Dermis microvascular lymphatic vessel endothelial cell (primary cell): ENCODE results near the gene TBX15. TPM values are rescaled to one million over a fixed set of nuclear protein-coding genes. Genes with fewer than 3 reads are reported as not detected.

Experiments used
- DNase-seq, 2 donors: peaks; one replicate each; pipeline versions ENCODE4 v3.0.0 to v3.0.0-alpha.2; 2010; ENCODE audit warnings: low read depth in 2 of 2
- total RNA-seq: library from RNA; depleted of rRNA; stranded (reverse); fragments of >200 nt; gene quantifications from 2 replicates; pipeline ENCODE4 v1.2.1, GENCODE V29; 2014

The TBX15 gene
- total RNA-seq, 1 donor from 2014 or later, result 0.51 TPM

DNA sequence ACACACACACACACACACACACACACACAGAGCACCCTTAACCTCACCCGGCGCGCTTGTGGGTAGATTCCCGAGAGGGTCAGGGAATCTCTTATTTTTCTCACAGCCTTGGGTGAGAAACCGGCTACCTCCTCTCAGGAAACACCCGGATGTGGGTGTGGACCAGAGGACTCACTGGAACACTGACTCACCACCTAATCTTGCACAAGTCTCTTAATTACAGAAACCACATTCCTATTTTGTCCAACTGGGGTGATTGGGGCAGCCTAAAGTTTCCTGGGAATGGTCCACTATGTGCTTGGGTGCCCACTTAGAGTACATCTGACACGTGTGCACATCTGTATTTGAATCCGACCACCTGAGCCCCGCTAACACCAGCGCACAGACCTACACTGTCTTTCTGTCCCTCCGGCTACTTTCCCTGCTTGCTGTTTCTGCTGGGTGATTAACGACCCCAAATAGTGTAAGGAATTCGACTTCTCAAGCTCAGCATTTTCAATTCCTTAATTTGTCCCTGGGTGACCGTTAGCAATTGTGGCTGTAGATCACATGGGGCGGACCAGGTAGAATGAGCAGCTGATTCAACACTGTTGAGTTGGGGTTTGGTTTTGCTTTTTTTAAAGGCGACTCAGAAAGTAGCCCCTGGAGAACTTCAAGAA, 14.0 kb upstream of the TBX15 start:
- DNase-seq, result peak in 1 of 2 donors; percentile 23

DNA sequence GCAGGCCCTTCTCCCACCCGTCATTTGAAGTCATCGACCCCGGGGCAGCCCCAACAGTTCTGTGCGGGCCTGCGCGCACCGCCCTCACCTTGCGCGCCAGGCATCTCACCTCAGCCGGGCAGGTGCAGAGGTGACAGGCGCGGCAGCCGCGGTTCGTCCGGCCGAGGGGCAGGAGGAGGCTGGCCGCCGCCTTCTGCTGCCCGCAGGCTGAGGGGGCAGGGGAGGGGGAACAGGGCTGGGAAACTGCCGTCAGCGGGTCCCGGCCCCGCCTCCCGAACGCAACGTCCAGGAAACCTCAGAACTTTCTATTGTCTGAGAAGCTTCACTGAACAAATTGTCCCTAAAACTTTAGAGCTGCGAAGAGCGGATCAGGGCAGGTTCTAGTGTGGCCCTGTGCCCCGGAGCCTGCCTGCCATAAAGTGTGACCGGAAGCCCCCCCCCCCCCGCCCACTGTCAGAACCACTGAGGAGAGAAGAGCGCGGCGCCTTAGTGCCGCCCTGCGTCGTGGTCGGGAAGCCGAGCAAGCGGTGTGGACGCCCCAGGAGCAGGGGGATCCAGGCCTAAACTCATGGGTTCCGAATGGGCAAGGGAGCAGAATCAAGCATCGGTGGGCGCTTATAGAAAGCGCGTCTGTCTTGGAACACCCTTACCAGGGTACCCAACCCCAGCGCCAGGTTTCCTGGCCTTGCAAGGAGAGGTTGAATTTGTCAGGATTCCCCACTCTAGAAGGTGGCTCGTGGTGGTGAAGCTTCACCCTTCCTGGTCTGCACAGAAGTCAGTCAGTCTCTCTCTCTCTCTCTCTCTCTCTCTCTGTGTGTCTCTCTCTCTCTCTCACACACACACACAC, 13.3 kb upstream of the TBX15 start:
- DNase-seq, result no peak

DNA sequence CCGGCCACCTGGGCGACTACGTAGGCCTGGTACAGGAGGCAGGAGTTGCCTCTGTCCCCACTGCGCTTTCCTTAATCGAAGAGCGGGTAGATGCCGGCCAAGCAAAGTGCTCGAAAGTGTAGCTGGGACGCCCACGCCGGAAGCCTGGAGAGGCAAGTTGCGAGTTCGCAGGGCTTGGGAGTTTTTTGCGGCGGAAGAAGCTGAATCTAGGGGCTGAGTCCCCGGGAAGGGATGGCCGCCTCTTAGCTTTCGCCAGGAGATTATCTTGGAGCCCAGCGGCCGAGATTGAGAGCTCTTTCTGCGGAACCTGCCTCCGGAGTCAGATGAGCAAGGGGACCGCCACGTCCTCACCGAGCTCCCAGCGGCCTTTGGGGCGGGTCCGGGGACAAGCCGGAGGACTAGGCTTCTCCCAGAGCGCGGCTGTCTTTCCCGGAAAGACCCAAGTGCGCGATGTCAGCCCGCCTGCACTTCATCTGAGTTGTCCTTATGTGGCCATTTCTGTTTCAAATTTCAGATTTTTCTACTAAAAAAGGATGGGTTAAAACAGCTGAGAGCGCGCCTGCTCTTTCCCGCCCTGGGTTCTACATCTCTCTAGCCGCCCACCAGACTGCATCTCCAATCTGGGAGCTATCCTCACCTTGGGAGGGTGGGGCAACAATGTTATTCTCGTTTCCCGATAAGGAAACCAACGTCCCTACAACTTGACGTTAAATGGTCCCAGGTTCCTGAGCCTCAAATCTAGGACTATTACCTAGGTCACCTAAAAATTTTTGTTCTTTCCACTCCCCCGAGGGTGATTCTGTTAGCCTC, 12.4 kb upstream of the TBX15 start:
- no peak for DNase-seq

DNA sequence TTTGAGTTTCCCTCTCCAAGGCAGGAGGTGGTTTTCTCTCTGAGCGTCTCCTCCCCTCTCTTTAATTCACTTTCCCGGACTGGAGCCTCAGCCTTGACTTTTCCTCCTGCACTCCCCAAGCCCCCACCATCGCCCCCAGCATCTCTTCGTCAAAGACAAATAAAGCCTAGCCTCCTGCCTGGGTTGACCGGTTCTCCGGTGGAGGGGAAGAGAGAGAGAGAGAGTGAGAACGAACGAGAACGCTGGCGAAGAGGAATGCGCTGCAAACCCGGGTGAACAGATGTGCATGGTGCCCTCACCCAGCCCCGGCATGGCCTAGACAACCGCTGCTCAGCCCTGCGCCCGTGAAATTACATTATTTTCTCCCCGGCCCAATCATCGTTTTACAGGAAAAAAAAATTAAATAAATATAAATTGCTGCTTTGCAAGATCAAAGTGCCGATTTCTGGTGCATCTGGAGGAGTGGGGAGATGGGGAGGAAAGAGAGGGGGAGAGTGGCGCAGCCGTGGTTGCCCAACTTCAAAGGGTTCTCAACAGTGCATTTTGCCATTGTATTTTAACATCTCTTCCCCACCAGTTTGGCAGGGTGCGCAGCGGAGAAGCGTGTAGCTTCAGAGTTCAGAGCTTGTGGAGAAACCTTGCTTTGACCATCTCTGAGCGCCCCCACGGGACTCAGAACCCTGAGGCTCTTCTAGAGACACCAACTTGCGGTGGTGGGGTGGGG, 11.4 kb upstream of the TBX15 start:
- no peak for DNase-seq

DNA sequence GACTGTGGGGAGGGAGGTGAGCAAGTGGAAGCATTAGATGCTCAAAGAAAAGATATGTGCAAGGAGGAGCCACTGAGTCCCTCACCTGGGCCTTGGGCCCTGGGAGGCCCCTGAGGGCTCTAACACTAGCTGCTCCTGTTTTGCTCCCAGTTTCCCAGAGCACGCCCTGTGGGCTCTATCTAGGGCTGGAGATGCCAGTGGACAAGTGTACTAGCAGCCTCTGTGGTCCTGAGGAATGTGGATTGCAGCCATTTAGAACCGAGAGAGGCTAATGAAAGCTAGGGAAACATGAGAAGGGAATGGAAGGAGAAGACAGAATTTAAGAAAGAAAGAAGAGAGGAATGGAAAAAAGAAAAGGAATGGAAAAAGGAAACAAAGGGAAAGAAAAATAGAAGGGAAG, 10.0 kb upstream of the TBX15 start:
- DNase-seq, result no peak

DNA sequence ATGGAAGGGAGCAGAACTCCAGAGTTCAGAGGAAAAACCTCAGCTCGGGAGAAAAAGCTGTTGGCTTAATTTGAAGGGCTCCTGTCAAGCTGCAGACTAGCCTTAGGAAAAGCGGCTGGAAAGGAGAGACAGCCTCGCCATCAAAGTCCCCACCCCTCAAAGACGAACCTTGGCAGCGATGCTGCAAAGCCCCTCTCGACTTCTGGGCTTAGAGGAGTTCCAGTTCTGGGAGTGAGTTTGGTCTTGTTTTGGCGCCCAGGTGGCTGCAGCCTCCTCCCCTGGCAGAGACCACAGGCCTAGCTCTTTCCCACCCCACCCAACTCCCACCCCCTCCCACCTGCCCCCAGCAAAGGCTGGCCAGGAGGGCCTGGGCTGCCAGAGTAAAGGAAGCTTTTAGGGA, 9.1 kb upstream of the TBX15 start:
- DNase-seq, result no peak

DNA sequence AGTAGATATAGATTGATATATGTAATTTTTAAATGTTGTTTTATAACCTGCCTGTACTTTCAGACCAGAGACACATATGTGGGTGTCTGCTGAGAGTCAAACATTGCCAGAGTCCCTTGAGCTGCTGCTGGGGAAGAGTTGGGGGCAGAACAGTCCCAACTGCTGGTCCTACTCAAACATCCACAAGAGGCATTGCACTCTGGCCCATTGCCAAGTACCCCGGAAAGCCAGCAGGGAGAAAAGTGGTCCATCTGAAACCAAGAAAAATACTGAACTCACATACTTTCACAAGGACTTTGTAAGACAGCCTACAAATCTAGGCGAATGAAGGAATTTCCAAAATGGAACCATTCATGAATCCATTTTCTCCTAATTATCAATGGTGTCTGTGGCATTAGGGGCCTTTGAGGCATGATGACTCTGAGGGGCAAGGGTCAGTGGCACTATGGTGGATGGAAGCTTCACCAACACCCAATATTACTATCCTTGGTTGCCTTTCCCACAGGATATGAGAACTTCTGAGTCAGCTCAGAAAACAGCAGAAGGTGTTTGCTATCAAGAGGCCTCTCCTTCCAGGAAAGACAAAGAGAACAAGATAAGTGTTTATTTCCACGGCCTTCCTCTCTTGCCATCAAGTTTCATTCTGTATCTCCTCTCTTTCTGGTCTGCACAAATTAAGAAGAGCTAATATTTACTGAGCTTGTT, 7.3 kb upstream of the TBX15 start:
- no peak for DNase-seq

DNA sequence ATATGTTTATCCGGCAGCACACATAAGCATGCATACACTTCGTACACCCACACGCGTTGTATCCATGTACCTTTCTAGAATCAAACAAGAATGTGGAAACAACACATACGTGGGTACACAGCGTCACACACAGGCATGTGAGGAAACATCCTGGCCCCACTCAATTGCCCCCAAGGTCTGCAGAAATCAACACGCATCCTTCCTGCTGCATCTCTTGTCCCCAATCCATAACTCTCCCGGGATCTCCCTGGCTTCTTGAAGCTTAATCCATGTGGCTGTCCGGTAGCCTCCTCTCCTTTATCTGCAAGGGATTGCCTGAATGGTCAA, 5.5 kb upstream of the TBX15 start:
- DNase-seq, result no peak

DNA sequence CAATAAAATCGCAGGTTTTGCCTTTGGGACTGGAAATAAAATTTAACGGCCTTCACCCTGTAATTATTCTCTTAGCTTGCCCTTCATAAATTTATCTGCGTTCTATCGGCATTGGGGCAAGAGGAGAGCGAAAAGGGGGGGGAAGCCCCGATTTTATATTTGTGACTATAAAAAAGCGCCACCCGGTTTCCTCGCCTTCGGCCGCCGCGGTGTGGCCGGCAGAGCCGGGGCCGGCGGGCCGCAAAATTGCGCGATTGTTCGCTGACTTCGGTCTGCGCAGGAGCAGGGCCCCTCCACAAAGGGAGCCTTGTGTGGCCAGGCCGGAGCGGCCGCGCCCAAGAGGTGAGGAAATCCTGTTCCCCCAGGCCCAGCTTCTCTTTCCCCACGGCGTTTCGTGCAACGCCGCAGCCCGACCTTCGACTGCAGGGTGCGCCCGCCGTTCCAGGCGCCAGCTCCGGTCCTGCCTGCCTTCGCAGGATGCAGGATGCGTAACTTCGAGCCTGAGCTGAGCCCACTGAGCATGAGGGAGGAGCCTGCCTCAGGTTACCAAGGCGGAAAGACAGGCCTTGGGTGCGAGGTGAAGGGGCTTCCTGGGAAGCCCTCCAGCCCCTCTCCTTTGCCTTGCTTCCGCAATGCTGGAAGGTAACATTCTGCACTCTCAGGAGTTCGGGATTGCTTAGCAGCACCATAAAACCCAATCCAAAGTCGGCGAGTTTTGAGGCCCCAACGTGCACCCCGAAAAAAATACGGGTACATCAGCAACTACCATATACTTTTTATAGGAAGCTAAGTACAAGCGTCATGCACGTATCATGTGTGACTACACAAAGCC, 4.9 kb upstream of the TBX15 start:
- no peak for DNase-seq

DNA sequence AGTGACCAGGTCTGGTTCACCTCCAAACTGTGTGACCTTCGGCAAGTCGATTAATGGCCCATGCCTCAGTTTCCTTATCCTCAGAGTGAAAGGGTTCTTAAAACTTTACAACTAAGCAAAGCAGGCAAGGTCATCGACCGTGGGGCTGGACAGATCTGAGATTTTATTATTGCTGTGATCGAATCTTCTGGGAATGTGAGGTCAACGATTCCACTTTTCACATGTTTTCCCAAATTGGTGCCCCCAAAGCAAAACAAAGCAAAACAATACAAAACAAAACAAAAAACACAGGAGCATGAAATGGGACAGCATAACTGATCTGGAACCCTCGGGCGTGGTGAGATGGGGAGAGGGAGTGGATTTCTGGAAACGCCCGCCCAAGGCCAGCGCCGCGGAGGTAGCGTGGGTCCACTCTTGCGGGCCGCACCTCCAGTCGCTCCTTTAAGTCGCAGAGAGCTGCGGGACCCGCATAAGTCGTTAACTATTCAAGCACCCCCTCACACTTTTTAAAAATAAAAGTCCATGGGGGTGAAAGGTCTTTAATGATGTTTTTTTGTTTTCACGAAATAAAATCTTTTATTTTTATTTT, 4.2 kb upstream of the TBX15 start:
- no peak for DNase-seq

DNA sequence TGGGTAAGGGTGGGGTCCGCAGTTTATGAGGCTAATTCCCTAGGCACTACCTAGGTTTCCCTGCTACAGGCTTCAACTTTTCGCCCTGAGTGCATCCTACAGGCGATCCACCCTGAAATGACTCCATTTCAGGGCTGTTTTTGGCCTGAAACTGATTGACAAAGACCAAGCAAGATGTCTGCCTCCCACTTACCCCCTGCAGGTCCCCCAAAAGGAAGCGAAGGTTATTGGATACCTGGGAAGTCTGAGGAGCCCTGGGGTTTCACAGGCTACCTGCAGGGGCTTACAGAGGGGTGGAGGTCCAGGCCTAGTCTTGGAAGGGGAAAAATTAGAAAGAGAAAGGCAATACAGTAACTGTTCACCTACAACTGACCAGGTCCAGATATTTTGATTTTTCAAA, 3.3 kb upstream of the TBX15 start:
- DNase-seq, result no peak

DNA sequence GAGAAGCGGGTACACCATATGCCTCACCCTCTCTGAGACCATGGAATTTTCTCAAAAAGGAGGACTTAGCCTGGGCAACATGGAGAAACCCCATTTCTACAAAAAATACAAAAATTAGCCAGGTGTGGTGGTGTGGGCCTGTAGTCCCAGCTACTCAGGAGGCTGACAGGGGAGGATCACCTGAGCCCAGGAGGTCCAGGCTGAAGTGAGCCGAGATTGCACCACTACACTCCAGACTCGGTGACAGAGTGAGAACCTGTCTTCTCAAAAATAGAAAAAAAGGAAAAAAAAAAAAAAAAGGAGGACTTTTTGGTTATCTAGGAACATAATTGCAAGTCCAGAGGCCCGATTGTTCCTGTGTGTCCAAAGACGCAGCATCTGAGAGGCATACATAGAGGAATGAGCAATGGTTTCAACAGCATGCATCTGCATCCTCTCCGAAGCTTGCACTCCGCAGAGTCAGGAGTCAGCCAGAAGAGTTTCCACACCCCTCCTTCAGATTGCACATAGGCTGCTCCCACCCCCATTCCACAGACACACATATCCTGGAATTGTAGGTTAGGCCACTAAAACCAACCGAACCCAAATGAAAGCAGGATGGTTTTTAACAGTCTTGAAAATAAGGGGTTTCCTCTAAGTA, 2.5 kb upstream of the TBX15 start:
- DNase-seq, result no peak

DNA sequence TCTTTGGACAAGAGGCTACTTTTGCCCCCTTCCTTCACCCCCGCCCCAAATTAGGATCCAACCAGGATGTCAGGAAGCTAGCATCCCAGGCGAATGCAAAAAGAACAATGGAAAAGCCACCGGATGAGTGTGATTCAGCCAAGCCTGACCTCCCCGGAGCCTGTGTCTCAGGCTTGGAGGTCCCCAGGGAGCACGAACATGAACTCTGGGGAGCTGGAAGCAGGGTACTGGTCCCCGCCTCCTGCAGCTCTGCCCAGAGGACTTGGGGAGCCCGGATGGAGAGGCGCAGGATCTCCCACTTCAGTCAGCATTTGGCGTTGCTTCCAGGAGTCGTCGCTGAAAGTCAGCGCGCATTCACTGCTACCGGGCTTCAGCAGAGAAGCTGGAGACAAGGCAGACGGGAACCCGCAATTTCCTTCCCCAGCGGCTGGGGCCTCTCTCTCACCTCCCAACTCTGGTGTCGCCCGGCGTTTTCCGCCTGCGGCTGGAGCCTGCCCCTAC, 1.8 kb upstream of the TBX15 start:
- peak in 1 of 2 donors; percentile 35 for DNase-seq

DNA sequence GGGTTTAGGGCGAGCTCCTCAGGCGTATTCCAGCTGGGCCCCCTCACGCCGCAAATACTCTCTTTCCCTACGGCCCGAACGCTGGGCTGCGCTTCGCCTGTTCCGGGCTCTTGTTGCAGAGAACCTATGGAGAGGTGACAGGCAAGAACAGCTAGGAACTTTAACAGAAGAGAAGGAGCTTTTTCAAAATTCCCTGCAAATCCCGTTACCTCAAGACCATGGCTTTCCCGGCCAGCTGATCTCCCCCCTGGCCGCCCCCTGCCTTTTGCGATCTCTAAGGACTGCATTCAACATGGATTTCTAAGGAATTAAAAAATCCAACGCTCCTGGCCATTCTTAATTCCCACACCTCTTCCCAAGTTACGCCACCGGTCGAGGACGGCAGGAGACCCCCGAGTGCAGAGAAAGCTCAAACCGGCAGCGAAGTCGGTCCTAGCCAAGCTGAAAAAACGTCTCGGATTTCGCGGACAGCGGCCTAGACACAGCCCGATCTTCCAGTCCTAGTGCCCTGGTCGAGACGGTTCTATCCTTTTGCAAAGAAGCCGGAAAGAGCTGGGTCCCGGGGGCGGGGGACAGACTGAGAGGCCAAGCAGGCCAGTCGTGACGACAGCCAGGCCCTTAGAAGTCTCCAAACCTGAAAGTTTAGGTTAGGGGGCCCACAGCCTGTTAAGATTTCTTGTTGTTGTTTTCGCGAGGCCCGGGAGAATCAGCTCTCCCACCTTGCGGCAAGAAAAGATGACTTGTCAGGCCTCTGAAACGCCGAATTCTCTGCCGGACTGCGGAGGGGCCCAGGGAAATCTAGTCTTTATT, 1.1 kb upstream of the TBX15 start:
- no peak for DNase-seq

DNA sequence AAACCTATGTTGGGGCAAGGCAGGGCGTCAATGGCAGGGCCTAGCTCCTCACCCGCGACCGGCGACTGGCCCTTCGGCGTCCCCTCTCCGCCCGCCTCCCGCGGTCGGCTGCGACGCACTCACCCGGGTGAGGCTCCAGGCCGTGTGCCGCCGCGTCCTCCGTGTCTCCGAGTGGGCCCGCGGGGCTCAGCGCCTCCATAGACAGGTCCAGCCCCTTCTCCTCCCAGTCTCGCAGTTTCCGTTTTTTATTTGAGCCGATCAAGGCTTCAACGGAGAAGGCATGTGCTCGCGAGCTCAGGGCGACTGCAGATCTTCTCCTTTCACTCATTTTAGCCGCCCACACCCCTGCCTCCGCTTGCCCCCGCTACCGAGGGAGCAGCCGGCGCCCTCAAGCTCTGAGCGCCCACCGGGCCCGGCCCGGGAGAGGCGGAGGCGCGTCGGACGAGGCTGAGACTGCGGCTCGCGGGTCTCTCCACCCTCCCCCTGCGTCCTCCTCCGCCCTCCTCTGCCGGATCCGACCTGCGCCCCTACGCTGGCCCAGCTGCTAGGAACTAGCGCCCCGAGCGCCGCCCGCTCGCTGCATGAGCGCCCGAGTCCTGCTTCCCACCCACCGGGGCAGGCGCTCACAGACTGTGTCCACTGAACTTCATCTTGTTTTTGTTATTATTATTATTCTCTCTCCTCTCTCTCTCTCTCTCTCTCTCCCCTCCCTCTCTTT, 516 bp downstream of the TBX15 start:
- no peak for DNase-seq

DNA sequence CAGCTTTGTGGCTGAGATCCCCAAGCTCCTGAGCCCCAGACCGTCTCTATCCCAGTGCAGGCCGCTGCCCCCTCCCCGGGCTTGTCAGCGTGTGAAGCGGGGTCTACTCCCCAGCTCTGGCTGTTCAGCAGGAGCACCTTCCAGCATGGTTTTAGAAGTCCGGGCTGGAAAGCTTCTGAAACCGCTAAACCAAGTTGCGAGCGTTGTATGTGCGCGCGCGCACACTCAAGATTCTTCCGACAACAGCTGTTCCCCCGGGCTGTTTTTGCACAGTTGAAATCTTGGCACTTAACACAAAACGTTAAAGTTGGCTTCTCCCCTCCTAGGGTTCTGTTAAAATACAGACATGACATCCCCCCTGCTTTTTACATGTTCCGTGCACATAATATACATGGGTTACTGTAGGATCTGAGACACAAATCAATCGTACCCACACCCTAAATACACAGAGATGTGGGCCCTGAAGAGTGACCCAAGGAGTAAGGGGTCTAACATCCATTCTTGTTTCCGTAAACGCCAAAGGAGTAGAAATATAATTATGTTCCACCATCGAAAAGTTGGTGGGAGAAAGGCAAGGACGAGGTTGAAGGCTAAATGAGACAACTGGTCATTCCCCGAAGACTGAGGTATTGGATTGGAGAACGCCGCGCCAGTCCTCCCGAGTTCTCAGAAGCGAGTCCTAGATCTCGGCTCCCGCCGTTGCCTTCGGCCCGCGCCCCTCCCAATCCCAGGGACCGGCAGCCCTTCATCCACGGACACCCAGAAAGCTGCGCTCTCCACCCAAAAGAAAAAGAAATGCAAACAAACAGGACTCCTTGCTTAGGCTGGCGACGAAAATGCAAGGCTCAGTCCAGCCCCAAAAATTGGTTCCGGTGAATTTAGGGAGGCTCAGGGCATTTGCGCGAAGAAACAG, 1.3 kb downstream of the TBX15 start:
- DNase-seq, result no peak
